BLaER1 treated with 17β-estradiol and CSF1 and Interleukin-3, amounts not matched to agents 10 nM and 100 nM (cell line): Measurements from ENCODE around the gene CMTM4.
"Not testable (repeated sequence)": the region's sequence is repeated elsewhere in the genome, so short reads cannot be mapped to it uniquely, and the experiment has no call there.

Source experiments
- H3K27ac ChIP-seq, 11 experiments: shearing (Covaris generic); formaldehyde crosslinking; 2 replicates each; pipeline ENCODE4 v1.8.1; 2022
- H3K27me3 ChIP-seq, 11 experiments: shearing (Covaris generic); formaldehyde crosslinking; 2 replicates each; pipeline ENCODE4 v1.8.1; 2022
- H3K36me3 ChIP-seq, 11 experiments: shearing (Covaris generic); formaldehyde crosslinking; 2 replicates each; pipeline ENCODE4 v1.8.1; 2022
- H3K4me1 ChIP-seq, 10 experiments: shearing (Covaris generic); formaldehyde crosslinking; 2 replicates each; pipeline ENCODE4 v1.8.1; 2022
- H3K4me2 ChIP-seq, 11 experiments: shearing (Covaris generic); formaldehyde crosslinking; 2 replicates each; pipeline ENCODE4 v1.8.1; 2022
- H3K4me3 ChIP-seq, 10 experiments: shearing (Covaris generic); formaldehyde crosslinking; 2 replicates each; pipeline ENCODE4 v1.8.1; 2022
- H3K9ac ChIP-seq, 11 experiments: shearing (Covaris generic); formaldehyde crosslinking; 2 replicates each; pipeline ENCODE4 v1.8.1; 2022
- H3K9me3 ChIP-seq, 11 experiments: shearing (Covaris generic); formaldehyde crosslinking; replicated peaks in 1 of 11; 2 replicates each; pipeline ENCODE4 v1.8.1; 2022
- H4K20me1 ChIP-seq, 11 experiments: shearing (Covaris generic); formaldehyde crosslinking; 2 replicates each; pipeline ENCODE4 v1.8.1; 2022
- Cebpa-rat ChIP-seq, 11 experiments: shearing (Covaris generic); IDR thresholded peaks; 2 replicates each; pipeline ENCODE4 v1.8.1; 2022

CMTM4 gene

DNA sequence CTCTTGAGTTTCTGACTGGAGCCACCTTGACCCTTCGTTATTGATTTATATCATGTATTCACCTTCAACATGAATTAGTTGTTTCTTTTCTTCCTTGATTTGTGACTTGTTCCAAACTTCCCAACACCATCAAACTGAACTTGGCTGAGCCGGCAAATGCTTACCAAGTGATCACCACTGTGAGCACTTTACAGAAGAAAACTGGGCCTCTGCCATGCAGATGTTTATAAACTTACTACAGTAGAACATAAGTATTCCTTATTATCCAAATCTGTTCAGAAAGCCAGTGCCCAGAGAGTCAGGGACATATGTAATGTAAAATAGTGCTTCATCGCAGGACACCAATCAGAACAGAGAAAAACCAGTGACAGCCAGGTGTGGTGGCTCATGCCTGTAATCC is 19.9 kb downstream of the CMTM4 start:
- no peaks in the 10 kb centered on the region for H3K9me3 ChIP-seq
- no peaks in the 10 kb centered on the region for H3K27me3 ChIP-seq
- H4K20me1 ChIP-seq = no peaks in the 10 kb centered on the region
- no peak for TF ChIP-seq Cebpa-rat (IDR thresholded peaks at IDR 0.05)
- no peak overlapping the region for H3K27ac ChIP-seq
- H3K4me3 ChIP-seq = no peak overlapping the region
- no peak overlapping the region for H3K4me2 ChIP-seq
- no peaks in the 10 kb centered on the region for H3K4me1 ChIP-seq
- no peaks in the 10 kb centered on the region for H3K36me3 ChIP-seq
- no peak overlapping the region for H3K9ac ChIP-seq

DNA sequence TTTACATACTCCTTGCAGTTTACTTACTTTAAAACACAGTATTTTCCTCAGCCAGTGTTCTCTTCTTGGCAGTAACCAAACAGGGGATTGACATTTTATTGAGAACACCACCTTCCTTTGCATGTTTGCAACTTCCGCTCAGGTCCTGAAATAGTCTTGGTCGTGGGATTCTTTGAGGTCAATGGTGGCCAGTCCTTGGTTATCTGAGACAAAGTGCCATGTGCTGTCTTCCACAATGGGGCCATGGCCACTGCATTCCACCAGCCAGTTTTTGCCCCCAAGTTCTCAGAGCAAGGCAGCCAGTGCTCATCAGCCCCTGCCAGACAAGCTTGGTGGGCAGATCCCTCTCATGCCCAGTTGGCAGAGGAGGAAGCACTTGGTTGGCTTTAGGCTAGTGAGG is 22.9 kb downstream of the CMTM4 start:
- Histone ChIP-seq H4K20me1 (no peaks in the 10 kb centered on the region), H3K4me2 (no peak overlapping the region), H3K4me3 (no peak overlapping the region), H3K27ac (no peak overlapping the region), H3K27me3 (no peaks in the 10 kb centered on the region), H3K36me3 (no peaks in the 10 kb centered on the region), H3K9me3 (no peaks in the 10 kb centered on the region), H3K9ac (no peak overlapping the region), H3K4me1 (peaks cover 0 to 10% (median 0%) of the 10 kb centered on the region in 10 experiments; a peak in 5 of 20 replicates)
- no peak for TF ChIP-seq Cebpa-rat (IDR thresholded peaks at IDR 0.05)

DNA sequence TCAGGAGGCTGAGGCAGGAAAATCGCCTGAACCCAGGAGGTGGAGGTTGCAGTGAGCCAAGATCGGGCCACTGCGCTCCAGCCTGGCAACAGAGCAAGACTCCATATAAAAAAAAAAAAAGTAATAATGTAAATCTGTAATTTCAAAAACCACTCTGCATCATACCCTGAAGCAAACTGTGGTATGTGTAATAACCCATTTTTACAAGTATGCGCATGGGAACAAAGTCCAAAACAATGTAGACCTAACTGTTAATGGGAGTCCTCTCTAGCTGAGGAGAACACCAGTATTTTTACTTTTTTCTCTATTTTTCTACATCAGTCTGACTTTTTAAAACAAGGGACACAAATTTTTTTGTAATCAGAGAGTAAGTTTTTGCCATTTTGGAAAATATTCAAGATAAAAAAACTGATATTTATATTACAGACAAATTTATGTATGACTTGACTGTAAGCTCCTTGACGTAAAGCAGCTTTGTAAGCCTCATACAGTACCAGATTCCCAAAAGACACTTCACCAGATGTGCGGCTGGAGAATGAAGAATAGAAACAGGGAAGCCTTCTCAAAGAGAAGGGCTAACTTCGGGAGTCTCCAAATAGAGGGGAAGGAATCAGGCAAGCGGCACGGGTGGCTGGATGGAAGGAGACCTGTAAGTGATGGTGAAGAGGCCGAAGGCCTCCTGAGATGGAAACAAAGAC is 25.7 kb downstream of the CMTM4 start:
- no peak overlapping the region for H3K4me2 ChIP-seq
- TF ChIP-seq Cebpa-rat (IDR thresholded peaks at IDR 0.05) = no peak
- H3K27ac ChIP-seq = no peak overlapping the region
- no peaks in the 10 kb centered on the region for H3K27me3 ChIP-seq
- no peaks in the 10 kb centered on the region for H4K20me1 ChIP-seq
- H3K9ac ChIP-seq = no peak overlapping the region
- H3K9me3 ChIP-seq = no peaks in the 10 kb centered on the region
- no peak overlapping the region for H3K4me3 ChIP-seq
- H3K4me1 ChIP-seq = peaks cover 0 to 19% (median 0%) of the 10 kb centered on the region in 10 experiments; a peak in 6 of 20 replicates
- no peaks in the 10 kb centered on the region for H3K36me3 ChIP-seq

DNA sequence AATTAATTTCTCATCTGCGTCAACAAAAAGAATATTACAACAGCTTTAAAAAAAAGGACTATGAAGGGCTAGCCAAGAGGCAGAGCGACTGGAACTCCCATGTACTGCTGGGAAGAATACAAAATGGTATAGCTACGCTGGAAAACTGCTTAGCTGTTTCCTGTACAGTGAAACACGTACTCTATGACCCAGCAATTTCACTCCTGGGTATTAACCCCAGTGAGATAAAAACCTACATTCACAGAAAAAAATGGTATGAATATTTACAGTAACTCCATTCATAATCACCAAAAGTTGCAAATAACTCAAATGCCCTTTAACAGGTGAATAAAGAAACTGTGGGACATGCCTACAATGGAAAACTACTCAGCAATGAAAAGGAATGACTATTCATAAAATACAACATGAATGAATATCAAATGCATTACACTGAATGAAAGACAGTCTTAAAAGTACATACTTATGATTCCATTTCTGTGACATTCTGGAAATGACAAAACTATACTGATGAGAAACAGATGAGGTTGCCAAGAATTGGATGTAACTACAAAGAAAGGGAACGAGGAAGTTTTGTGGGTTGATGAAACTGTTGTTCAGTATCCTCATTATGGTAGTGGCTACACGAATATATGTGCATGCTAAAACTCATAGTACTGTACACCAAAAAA is 27.6 kb downstream of the CMTM4 start:
- peak overlapping the region in 2 of 11 experiments; percentile 5 to 20; a peak in 2 of 22 replicates for H3K27ac ChIP-seq
- peak overlapping the region in 3 of 11 experiments; percentile 25 to 65 (median 57); a peak in 4 of 22 replicates for H3K4me2 ChIP-seq
- TF ChIP-seq Cebpa-rat (IDR thresholded peaks at IDR 0.05) = no peak
- H3K9me3 ChIP-seq = no peaks in the 10 kb centered on the region
- H4K20me1 ChIP-seq = no peaks in the 10 kb centered on the region
- H3K36me3 ChIP-seq = no peaks in the 10 kb centered on the region
- H3K4me1 ChIP-seq = peaks cover 0 to 19% (median 0%) of the 10 kb centered on the region in 10 experiments; a peak in 6 of 20 replicates
- no peak overlapping the region for H3K4me3 ChIP-seq
- no peaks in the 10 kb centered on the region for H3K27me3 ChIP-seq
- H3K9ac ChIP-seq = no peak overlapping the region

DNA sequence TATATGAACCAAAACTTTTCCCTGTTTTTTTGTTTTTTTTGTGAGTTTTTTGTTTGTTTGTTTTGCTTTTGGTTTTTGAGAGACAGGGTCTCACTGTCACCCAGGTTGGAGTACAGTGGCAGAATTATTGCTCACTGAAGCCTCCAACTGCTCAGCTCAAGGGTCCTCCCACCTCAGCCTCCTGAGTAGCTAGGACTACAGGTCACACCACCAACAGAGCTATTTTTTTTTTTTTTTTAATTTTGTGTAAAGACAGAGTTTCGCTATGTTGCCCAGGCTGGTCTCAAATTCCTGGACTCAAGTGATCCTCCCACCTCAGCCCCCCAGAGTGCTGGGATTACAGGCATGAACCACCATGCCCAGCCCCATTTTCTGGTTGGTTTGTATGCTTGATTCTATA is 28.6 kb downstream of the CMTM4 start:
- no peaks in the 10 kb centered on the region for H4K20me1 ChIP-seq
- peaks cover 0 to 19% (median 0%) of the 10 kb centered on the region in 10 experiments; a peak in 6 of 20 replicates for H3K4me1 ChIP-seq
- H3K9ac ChIP-seq = no peak overlapping the region
- H3K4me2 ChIP-seq = peak overlapping the region in 1 of 11 experiments; percentile 27; a peak in 1 of 22 replicates
- H3K27me3 ChIP-seq = no peaks in the 10 kb centered on the region
- no peaks in the 10 kb centered on the region for H3K36me3 ChIP-seq
- no peak for TF ChIP-seq Cebpa-rat (IDR thresholded peaks at IDR 0.05)
- no peak overlapping the region for H3K4me3 ChIP-seq
- no peaks in the 10 kb centered on the region for H3K9me3 ChIP-seq
- no peak overlapping the region for H3K27ac ChIP-seq

DNA sequence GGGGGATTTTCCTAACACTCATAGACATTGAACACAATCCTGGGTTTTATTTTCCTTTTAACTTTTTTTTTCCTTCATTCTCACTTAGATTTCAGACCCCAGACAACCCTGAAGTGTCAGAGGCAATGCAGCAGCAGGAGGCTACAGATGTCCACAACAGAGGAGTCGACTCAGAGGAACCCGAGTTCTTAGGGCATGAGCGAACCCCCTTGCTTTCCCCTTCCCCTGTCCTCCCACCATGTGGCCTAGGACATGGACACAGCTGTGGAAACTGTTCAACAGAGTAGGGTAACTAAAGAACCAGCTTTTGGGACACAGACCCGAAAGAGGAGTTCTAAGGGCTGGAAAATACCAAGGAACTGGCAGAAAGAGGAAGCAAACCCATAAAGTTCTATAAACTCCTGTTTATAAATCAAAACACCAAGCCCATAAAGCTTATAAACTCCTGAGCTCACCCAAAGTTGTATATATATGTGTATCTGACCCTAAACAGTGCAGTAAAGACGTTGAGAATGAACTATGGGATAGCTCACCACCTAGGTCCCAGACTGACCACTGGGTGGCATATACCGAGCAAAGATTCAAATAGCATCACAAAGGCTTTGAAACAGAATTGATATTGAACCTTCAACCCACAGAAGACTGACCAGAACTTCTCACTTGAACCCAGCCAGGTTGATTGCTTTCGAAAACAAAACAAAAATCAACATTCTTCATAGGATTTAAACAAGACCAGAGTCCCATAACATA is 33.9 kb downstream of the CMTM4 start:
- Histone ChIP-seq H3K36me3 (no peaks in the 10 kb centered on the region), H4K20me1 (no peaks in the 10 kb centered on the region), H3K4me1 (peaks cover 15 to 24% (median 20%) of the 10 kb centered on the region in 10 experiments), H3K27me3 (no peaks in the 10 kb centered on the region), H3K9ac (0 out of 22 replicates have a peak overlapping the region, but pooled peaks of 1 of the 11 experiments have one; percentile 21), H3K9me3 (no peaks in the 10 kb centered on the region), H3K4me3 (no peak overlapping the region), H3K27ac (no peak overlapping the region), H3K4me2 (no peak overlapping the region)
- no peak for TF ChIP-seq Cebpa-rat (IDR thresholded peaks at IDR 0.05)

DNA sequence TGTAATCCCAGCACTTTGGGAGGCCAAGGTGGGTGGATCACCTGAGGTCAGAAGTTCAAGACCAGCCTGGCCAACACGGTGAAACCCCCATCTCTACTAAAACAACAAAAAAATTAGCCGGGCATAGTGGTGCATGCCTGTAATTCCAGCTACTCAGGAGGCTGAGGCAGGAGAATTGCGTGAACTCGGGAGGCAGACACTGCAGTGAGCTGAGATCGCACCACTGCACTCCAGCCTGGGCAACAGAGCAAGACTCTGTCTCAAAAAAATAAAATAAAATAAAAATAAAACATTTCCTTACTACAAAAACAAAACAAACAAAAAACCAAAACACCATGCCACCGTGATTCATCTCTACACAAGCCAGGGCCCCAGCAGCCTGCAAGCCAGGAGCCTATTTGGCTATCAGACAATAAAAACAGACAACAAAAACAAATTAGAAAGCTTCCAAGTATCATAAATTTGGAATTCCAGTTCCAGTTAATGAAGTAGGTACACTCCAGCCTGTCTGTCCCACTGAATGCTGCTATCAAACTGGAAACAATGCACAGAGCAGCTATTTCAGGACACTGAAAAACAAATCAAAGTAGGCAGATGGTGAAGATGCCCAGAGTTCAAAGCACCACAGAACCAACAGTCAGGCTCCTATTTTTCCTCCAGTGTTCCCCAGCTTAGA is 34.7 kb downstream of the CMTM4 start:
- H3K4me2 ChIP-seq, H3K9me3 ChIP-seq, H3K27me3 ChIP-seq, H4K20me1 ChIP-seq, H3K27ac ChIP-seq, H3K36me3 ChIP-seq, H3K4me3 ChIP-seq: not testable (repeated sequence)
- Histone ChIP-seq H3K9ac (0 out of 22 replicates have a peak overlapping the region, but pooled peaks of 1 of the 11 experiments have one; percentile 21), H3K4me1 (peaks cover 15 to 24% (median 20%) of the 10 kb centered on the region in 10 experiments)

DNA sequence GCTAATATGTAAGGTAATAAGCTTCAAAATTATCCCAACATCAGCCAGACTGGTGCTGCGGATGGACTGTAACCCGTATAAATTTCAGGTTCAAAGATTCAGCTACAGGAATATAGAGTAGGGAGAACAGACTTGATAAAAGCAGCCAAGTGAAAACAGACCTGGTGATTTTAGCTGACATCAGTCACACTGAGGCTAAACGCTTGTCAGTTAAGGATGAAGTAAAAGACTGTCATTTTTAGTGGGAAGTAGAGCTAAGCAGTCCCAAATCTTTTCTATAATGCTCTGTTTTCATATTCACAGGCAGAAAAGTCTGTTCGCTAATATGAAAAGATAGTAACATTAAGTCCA is 35.4 kb downstream of the CMTM4 start:
- H4K20me1 ChIP-seq = no peaks in the 10 kb centered on the region
- H3K4me2 ChIP-seq = peak overlapping the region in 7 of 11 experiments; percentile 4 to 54 (median 36); a peak in 10 of 22 replicates
- H3K9me3 ChIP-seq = no peaks in the 10 kb centered on the region
- H3K27ac ChIP-seq = 0 out of 22 replicates have a peak overlapping the region, but pooled peaks of 1 of the 11 experiments have one; percentile 7
- H3K9ac ChIP-seq = 0 out of 22 replicates have a peak overlapping the region, but pooled peaks of 2 of the 11 experiments have one; percentile 12 to 13
- H3K36me3 ChIP-seq = no peaks in the 10 kb centered on the region
- peaks cover 15 to 24% (median 20%) of the 10 kb centered on the region in 10 experiments for H3K4me1 ChIP-seq
- no peak for TF ChIP-seq Cebpa-rat (IDR thresholded peaks at IDR 0.05)
- H3K27me3 ChIP-seq = no peaks in the 10 kb centered on the region
- H3K4me3 ChIP-seq = no peak overlapping the region
